Activated CD8-positive, alpha-beta memory T cell treated with anti-CD3 and anti-CD28 coated beads, Interleukin-2, amount 50 U/mL, for 1 hour (primary cell): Measurements from ENCODE around the gene INPP5A.

Source experiments
- DNase-seq: peaks from one replicate; pipeline ENCODE4 v3.0.0-alpha.2; 2020; ENCODE audit errors: extremely low read depth

INPP5A gene

GRCh38 chr10:132722394-132723329, 185.1 kb downstream of the INPP5A start:
- no peak for DNase-seq

- DNase-seq, result no peak
Observed at GRCh38 chr10:132723330-132723970, 185.9 kb downstream of the INPP5A start.

DNA sequence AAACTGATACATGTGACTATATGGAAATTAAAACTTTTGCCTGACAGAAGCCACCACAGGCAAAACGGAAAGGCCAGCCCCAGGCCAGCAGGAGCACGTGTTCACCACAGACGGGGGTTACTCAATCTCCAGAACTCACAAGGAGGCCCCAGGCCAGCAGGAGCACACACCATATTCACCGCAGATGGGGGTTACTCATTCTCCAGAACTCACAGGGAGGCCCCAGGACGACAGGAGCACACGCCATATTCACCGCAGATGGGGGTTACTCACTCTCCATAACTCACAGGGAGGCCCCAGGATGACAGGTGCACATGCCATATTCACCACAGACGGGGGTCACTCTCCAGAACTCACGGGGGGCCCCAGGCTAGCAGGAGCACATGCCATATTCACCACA, 186.9 kb downstream of the INPP5A start:
- no peak for DNase-seq

DNA sequence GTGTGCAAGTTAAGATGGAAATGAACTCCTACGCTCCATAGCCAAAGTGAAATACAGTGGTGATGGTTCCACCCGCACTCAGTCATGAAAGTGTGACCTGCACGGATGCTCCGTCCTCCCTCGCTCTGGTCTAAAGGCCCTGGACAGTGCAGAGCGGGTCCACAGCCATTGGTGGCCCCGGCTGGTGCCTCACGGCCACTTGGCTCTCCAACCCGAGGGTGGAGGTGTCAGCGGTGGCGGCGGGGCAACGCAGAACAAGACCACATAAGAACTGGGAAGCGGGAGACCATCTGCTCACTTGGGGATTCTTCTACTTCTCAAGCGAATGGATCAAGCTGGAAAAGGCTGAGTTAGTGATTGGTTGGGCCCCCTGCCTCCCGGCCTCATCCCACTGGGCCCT, 187.6 kb downstream of the INPP5A start:
- DNase-seq, result no peak

DNA sequence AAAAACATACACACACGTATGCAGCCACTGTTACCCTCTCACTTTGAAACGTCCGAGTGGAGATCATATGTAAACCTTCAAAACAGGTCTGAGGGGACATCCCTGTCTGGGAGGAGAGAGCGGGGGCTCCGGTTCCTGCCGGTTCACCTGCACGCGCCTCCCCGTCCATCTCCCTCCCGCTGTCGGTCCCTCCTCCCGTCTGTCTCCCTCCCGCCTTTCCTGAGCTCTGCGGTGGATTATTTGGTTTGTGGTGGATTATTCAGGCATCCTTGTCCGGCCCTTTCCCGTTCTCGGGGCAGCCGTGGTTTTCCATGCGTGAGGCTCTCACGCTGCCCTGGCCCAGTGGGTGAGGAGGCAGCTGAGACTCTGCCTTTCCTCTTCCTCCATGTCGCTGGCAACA, 188.6 kb downstream of the INPP5A start:
- DNase-seq, result no peak

GRCh38 chr10:132726951-132727350, 189.4 kb downstream of the INPP5A start:
- DNase-seq, result no peak

DNA sequence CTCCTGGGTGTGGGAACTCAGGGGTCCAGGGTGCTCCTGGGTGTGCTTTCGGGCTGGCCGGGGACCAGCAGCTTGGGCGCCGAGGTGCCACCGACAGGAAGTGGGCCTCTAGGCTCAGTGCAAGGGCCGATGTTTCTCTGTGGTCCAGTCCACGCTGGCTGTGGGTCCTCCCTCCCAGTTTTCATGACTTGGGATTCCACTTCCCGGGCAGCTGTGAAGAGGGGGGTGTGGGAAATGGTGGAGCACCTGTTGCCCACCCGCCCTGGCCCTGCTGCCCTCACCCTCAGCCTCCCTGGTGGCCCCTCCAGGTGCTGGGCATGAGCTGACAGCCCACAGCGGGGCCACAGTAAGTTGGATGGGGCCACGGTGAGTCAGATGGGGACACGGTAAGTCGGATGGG, 189.8 kb downstream of the INPP5A start:
- DNase-seq, result no peak

- no peak for DNase-seq
Observed at GRCh38 chr10:132728321-132728720, 190.7 kb downstream of the INPP5A start.

DNA sequence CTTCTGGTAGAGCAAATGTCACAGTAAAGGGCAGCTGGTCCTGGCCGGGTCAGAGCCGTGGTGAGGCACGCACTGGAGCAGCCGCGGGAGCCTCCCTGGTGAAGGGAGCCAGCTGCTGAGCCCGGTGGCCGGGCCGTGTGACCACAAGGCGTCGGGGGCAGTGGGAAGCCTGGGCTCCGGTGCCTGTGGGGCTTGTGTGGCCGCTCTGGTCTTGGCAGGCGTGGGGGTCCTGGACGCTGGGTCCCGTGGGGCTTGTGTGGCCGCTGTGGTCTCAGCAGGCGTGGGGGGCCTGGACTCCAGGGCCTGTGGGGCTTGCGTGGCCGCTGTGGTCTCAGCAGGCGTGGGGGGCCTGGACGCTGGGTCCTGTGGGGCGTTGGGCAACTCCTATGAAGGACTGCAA, 191.2 kb downstream of the INPP5A start:
- no peak for DNase-seq

DNA sequence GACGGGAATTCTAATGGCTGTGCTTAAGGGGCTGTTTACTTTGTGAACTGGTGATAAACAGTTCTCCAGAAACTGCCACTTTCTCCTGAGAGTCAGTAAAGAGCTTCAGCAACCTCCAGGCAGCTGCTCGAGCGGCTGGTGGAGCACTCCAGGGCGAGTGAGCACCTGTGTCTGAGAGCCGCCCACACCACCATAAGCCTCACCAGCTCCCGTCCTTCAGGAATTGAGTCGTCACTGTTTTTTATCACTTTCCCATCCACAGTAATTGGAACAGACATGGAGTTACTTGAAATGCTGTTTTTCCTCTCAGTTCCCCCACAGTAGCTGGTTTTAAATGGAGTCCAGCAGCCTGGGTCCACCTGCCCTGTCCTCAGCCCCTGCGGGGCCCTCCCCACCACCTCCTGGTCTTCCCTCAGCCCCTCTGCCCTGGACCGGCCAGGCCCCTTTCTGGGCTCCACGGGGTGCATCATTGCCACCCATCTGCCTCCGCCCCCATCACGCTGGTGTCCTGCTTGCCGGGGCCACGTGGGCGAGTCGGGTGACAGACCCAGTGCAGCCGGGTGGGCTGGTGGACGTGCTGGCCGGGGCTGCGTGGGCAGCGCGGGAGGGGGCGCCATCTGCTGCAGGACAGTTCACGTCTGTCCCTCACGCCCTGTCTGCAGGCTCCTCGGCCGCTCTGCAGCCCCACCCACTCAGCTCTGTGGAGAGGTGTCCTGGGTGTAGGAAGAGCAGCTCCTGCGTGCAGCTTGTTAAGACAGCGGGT, 192.4 kb downstream of the INPP5A start:
- DNase-seq, result no peak

GRCh38 chr10:132730573-132730953, 193.0 kb downstream of the INPP5A start:
- no peak for DNase-seq

DNA sequence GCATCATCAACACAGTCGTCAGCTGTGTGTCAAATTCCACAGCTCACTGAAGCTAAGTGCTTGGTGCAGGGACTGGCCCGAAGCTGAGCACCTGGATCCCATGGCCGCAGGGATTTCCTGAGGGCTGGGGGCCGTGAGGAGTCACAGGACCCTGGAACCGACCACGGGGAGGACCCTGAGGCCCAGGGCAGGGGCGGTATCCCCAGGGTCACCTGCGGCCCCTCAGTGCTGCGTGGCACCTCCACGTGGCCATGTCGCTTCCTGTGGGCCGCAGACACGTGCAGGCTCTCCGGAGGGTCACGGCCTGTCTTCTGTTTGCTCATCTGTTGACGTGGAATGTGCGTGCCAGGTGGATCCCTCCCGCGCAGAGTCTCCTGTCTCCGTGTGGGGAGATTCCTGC, 194.9 kb downstream of the INPP5A start:
- no peak for DNase-seq

- no peak for DNase-seq
Observed at GRCh38 chr10:132733926-132734325, 196.3 kb downstream of the INPP5A start.

DNA sequence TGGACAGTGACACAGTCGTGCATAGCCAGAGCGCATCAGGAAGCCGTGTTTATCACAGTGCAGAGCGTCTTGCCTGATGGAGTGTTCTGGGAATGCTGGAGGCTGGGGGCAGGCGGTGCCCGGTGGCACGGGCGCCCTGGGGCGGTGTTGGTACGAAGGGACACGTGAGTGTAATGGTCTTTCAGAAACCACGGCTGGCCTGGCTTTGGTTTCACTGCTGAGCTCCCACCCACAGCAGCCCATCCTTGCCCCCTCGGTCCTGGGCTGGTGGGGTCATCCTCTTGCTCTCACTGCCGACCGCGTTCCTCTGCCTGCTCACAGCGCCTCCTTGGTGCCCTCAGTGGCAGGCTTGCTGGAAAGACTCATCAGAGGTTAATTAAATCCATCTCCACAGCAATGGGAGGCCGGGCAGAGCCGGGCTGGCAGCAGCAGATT, 197.8 kb downstream of the INPP5A start:
- DNase-seq, result no peak

GRCh38 chr10:132735923-132736391, 198.4 kb downstream of the INPP5A start:
- no peak for DNase-seq

DNA sequence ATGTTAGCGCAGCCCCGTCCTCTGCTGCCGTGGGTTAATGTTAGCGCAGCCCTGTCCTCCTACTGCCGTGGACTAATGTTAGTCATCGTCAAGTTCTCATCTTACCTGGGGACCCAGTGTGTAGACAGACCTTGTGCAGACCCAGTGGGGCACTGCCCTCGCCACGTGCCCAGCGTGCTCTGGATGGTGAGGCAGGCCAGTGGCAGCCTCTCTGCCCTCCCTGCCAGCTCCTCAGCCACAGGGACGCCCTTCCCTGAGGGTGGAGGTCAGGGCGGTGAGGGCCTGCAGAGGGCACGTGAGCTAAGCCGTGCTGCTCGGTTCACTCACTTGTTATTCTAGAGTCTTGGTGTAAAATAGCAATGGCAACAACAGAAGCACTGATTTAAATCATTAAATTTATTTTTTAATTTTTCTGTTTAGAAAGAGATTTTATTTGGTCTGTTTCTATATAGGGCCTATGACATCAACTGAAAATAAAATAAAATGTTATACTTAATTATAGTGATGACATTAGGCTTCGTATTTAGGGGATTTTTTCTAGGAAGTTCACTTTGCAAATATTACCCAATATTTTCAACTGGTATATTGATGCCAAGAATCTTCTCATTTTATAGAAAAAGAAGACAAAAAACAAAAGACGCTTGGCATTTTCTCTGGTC, 199.9 kb downstream of the INPP5A start:
- DNase-seq, result no peak

DNA sequence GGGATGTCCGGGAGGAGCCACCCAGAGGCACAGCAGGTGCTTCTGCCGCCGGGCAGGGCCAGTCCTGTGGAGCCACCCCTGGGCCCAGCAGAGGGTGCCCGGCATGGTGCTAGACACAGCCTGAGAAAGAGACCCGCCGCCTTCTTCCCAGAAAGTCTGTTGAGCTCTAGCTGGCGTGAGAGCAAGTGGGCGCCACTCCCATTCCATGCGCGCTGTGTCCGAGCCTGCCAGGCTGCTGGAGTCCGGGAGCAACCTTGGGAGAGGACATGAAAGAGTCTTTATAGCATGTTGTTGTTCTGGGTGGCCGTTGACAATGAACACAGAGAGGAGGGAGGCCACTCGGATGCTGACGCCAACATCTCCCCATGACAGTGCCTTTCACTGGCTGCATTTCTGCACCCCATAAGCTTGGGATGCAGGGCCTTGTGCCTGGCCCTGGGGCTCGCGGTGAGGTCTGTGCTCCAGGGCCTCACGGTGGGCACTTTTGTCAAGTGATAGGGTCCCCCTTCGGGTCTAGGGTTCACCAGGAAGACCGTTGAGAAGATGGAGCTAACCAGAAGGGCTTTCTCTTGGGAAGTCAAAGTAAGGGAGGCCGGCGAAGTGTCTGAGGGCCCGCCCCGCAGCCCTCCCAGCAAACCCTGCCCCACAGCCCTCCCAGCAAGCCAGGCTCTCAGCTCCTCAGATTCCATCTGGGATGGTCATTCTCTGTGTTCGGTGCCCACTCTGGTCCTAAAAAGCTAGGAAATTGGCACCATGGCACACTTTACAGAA, 201.1 kb downstream of the INPP5A start:
- no peak for DNase-seq

GRCh38 chr10:132739225-132739613, 201.6 kb downstream of the INPP5A start:
- no peak for DNase-seq

- DNase-seq, result no peak
Observed at GRCh38 chr10:132740588-132740987, 203.0 kb downstream of the INPP5A start.

DNA sequence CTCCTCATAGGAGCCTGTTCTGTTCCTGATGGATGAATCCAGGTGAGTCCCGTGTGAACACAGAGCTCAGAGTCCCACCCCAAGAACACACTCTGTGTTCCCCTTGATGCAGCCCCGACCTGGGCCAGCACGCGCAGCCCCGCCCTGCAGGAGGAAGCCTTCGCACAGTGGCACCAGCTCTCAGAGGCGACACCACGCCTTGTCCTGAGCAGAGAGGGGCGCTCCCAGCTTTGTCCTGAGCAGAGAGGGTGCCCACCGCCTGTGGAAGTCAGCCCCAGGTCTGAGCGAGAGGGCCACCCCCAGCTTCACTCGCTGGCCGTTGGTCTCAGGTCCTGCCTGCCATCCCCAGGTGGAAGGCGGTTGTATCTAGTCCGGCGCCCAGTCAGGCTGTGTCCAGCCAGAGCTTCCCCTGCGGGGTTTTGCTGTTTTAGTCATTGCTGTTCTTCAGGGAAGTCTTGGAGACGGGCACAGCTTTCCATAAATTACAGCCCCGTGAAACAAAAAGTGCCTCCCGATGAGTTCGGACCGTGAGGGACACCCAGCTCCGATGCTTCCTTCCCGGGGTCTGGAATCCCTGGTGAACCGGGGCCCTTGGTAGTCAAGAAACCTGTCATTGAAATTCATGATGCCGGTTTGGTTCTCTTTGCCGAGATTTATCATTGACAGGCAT, 204.7 kb downstream of the INPP5A start:
- DNase-seq, result no peak

DNA sequence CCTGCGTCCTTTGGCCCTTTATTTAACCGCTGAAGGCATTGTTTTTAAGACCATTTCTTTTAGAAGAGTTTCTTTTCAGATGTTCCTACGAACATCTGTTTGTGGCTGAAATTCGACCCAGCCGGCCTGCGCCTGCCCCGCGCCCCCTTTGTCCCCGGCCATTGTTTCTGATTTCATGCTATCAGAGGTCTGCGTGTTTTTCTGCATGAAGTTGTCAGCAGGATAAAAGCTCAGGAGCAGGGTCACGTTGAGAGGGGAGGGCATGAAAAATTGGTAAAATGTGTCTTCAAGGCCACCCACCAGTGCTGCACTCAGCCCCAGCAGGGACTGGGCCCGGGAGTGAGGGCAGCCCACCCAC, 205.2 kb downstream of the INPP5A start:
- no peak for DNase-seq
